Kidney epithelial cell (primary cell): ENCODE results near the gene DOCK3. TPM values are rescaled to one million over a fixed set of nuclear protein-coding genes. Genes with fewer than 3 reads are reported as not detected.

Source experiments
- DNase-seq: peaks from one replicate; pipeline ENCODE4 v3.0.0-alpha.2; 2010; ENCODE audit warnings: low read depth
- H3K27me3 ChIP-seq: 2 replicates; pipeline ENCODE4 v1.6.0; 2011; ENCODE audit warnings: low read length; ENCODE audit not compliant: control insufficient read depth, insufficient read depth
- H3K36me3 ChIP-seq: 2 replicates; pipeline ENCODE4 v1.5.1; 2011; ENCODE audit warnings: low read length; ENCODE audit not compliant: control insufficient read depth, insufficient read depth
- H3K4me3 ChIP-seq: 2 replicates; pipeline ENCODE4 v1.5.1; 2011; ENCODE audit warnings: low read depth, mild to moderate bottlenecking, control low read depth, low read length
- total RNA-seq: library from RNA; depleted of rRNA; stranded (reverse); fragments of >200 nt; gene quantifications from 2 replicates; pipeline ENCODE4 v1.2.3, GENCODE V29; 2015
- TF ChIP-seq, protein P1 (sequence below): IDR thresholded peaks from 2 replicates; pipeline ENCODE4 v1.5.1; 2011; ENCODE audit warnings: mild to moderate bottlenecking, moderate library complexity, low read length, control low read depth, inconsistent platforms; ENCODE audit not compliant: insufficient read depth, poor library complexity, severe bottlenecking

DOCK3 gene
- total RNA-seq, 1 donor from 2014 or later = 1.7 TPM

GRCh38 chr3:51271172-51271571 is 596.4 kb downstream of the DOCK3 start:
- no peak overlapping the region for H3K4me3 ChIP-seq
- no peak for DNase-seq
- TF ChIP-seq, protein P1, sequence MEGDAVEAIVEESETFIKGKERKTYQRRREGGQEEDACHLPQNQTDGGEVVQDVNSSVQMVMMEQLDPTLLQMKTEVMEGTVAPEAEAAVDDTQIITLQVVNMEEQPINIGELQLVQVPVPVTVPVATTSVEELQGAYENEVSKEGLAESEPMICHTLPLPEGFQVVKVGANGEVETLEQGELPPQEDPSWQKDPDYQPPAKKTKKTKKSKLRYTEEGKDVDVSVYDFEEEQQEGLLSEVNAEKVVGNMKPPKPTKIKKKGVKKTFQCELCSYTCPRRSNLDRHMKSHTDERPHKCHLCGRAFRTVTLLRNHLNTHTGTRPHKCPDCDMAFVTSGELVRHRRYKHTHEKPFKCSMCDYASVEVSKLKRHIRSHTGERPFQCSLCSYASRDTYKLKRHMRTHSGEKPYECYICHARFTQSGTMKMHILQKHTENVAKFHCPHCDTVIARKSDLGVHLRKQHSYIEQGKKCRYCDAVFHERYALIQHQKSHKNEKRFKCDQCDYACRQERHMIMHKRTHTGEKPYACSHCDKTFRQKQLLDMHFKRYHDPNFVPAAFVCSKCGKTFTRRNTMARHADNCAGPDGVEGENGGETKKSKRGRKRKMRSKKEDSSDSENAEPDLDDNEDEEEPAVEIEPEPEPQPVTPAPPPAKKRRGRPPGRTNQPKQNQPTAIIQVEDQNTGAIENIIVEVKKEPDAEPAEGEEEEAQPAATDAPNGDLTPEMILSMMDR = no peak
- no peaks in the 10 kb centered on the region for H3K36me3 ChIP-seq
- H3K27me3 ChIP-seq = no peaks in the 10 kb centered on the region

- Histone ChIP-seq H3K27me3 (no peaks in the 10 kb centered on the region), H3K4me3 (no peak overlapping the region), H3K36me3 (no peaks in the 10 kb centered on the region)
- no peak for DNase-seq
- TF ChIP-seq, protein P1 = no peak
Observed at GRCh38 chr3:51274052-51274451, 599.3 kb downstream of the DOCK3 start.

GRCh38 chr3:51275111-51275805 is 600.5 kb downstream of the DOCK3 start:
- TF ChIP-seq, protein P1 = no peak
- no peak overlapping the region for H3K4me3 ChIP-seq
- H3K36me3 ChIP-seq = no peaks in the 10 kb centered on the region
- no peak for DNase-seq
- H3K27me3 ChIP-seq = no peaks in the 10 kb centered on the region

DNA sequence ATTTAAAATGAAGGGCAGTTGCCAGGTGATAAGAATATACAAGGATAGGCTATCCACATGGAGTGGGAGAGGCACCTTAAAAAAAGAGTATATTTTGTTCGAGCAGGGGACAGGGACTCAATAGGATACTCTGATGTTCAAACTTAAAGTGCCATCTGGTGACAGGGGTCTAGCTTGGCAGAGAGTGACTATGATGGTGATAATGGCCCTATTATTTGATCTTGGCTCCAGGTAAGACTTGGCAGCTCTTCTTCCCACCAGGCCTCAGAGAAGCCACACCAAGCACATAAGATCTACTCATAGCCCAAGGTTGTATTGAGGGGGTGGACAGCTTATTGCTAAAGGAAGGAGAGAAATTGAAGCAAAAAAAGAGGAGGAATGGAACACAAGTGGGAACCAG is 601.3 kb downstream of the DOCK3 start:
- Histone ChIP-seq H3K27me3 (no peaks in the 10 kb centered on the region), H3K4me3 (no peak overlapping the region), H3K36me3 (no peaks in the 10 kb centered on the region)
- TF ChIP-seq, protein P1 = no peak
- DNase-seq = no peak

DNA sequence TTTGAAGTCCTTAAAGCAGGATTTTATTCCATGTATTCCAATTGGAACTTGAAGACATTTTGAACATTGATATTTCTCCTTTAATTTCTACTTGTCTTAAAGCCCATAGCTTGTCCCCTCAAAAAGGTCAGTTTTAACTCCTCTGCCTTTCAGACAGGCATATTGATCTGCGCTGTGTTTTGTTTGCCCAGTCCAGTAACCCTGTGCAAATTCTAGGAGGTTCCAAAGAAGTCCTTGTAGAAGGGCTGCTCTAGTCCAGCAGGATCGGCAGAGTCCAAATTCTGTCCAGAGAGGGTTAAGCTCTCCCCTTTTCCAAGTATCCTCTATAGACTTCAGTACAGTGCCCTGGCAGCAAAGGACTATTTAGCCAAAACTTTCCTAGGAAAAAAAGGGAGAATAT is 604.7 kb downstream of the DOCK3 start:
- no peak overlapping the region for H3K4me3 ChIP-seq
- H3K27me3 ChIP-seq = no peaks in the 10 kb centered on the region
- TF ChIP-seq, protein P1 = no peak
- H3K36me3 ChIP-seq = no peaks in the 10 kb centered on the region
- no peak for DNase-seq

DNA sequence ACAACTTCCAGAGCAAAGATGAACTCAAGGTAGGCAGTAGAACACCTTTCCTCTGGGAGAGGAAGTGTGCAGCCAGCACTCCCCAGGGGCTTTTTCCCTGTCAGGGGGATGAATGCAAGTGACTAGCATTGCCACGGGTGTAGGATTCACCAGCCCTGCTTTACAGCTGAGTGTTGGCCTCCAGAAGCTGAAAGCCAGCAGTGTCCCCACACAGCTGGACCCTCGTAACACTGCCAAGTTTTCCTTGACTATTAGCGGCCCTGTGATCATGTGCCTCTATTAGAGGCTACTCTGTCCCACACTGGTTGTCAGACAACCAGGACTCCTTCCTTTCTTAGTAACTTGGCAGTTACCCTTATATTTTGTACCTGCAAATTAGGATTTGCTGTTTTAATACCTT is 605.4 kb downstream of the DOCK3 start:
- no peaks in the 10 kb centered on the region for H3K36me3 ChIP-seq
- no peak overlapping the region for H3K4me3 ChIP-seq
- TF ChIP-seq, protein P1 = no peak
- no peak for DNase-seq
- no peaks in the 10 kb centered on the region for H3K27me3 ChIP-seq
